HepG2 (cell line): Measurements from ENCODE around the gene VPS18. TPM values are rescaled to one million over a fixed set of nuclear protein-coding genes. Genes with fewer than 3 reads are reported as not detected.
A peak's percentile ranks its signal among the peaks of the same experiment; 100 is the strongest.

Experiments used
- ETV6 ChIP-seq: sonication (generic); formaldehyde crosslinking; conservative IDR thresholded peaks from 2 replicates; pipeline ENCODE4 v1.4.0; 2020; ENCODE audit warnings: missing genetic modification reagents
- GATAD2A ChIP-seq: IDR thresholded peaks from 2 replicates; pipeline ENCODE4 v1.6.1; 2016
- MXI1 ChIP-seq: IDR thresholded peaks from 3 replicates; pipeline ENCODE4 v1.6.1; 2012; ENCODE audit warnings: low read depth, low read length, inconsistent platforms, borderline replicate concordance
- SIN3A ChIP-seq: IDR thresholded peaks from 2 replicates; pipeline ENCODE4 v1.6.1; 2011; ENCODE audit warnings: low read depth, mild to moderate bottlenecking, control low read depth, low read length, borderline replicate concordance
- SRF ChIP-seq: IDR thresholded peaks from 2 replicates; pipeline ENCODE4 v1.6.1; 2011; ENCODE audit warnings: mild to moderate bottlenecking, low read depth, low read length, moderate library complexity
- TRIM22 ChIP-seq: fragments of 450-650 bp; IDR thresholded peaks from 2 replicates; pipeline ENCODE4 v1.6.1; 2017
- ZNF230 ChIP-seq: sonication (generic); formaldehyde crosslinking; IDR thresholded peaks from 2 replicates; pipeline ENCODE4 v1.4.0; 2020; ENCODE audit warnings: mild to moderate bottlenecking, missing genetic modification reagents
- ZNF329 ChIP-seq: sonication (generic); formaldehyde crosslinking; IDR thresholded peaks from 2 replicates; pipeline ENCODE4 v1.9.0; 2021; ENCODE audit warnings: low read depth, mild to moderate bottlenecking, missing genetic modification reagents
- ZNF33B ChIP-seq: sonication (generic); formaldehyde crosslinking; IDR thresholded peaks from 2 replicates; pipeline ENCODE4 v1.5.1; 2020; ENCODE audit warnings: mild to moderate bottlenecking, missing genetic modification reagents
- ZNF570 ChIP-seq: sonication (generic); formaldehyde crosslinking; IDR thresholded peaks from 2 replicates; pipeline ENCODE4 v1.4.0; 2020; ENCODE audit warnings: mild to moderate bottlenecking, missing genetic modification reagents, borderline replicate concordance
- ZNF609 ChIP-seq: sonication (generic); formaldehyde crosslinking; IDR thresholded peaks from 2 replicates; pipeline ENCODE4 v1.4.0; 2020; ENCODE audit warnings: mild to moderate bottlenecking, missing genetic modification reagents, borderline replicate concordance
- ZNF746 ChIP-seq: sonication (generic); formaldehyde crosslinking; IDR thresholded peaks from 2 replicates; pipeline ENCODE4 v1.8.0; 2022; ENCODE audit warnings: mild to moderate bottlenecking, missing genetic modification reagents
- polyA plus RNA-seq, 8 experiments: library from polyadenylated mRNA; depleted of rRNA in 3 of 8; stranded (reverse) in 7 of 8; unstranded in 1 of 8; fragments of >200 nt; fragmentation: Illumina TruSeq in 4 of 8; extraction: Trizol in 4 of 8; gene quantifications; 2 replicates each; pipeline versions ENCODE4 v1.2.1 to v1.2.3, GENCODE V29; 2011 to 2016; ENCODE audit warnings: low read depth in 4 of 8, missing spikeins in 1 of 8, mixed read lengths in 1 of 8; ENCODE audit not compliant: insufficient read depth in 1 of 8
- total RNA-seq, 5 experiments: library from RNA; depleted of rRNA; stranded (reverse); fragments of >200 nt; fragmentation: Illumina TruSeq; extraction: Trizol; gene quantifications; 2 replicates each; pipeline ENCODE4 v1.2.3, GENCODE V29; 2016; ENCODE audit warnings: low read depth in 1 of 5
- TF ChIP-seq, protein P1 (sequence below): sonication (generic); formaldehyde crosslinking; IDR thresholded peaks from 2 replicates; pipeline ENCODE4 v1.5.0; 2020; ENCODE audit warnings: mild to moderate bottlenecking, missing genetic modification reagents
- TF ChIP-seq, protein P2 (sequence below): sonication (generic); formaldehyde crosslinking; IDR thresholded peaks from 2 replicates; pipeline ENCODE4 v1.4.0; 2020; ENCODE audit warnings: missing genetic modification reagents

VPS18 gene
- total and polyA plus RNA-seq, 2 of the 13 experiments (the other 11 are each of a cell fraction or from before 2014, with no cell fraction given), result 5.8 to 17.0 TPM

DNA sequence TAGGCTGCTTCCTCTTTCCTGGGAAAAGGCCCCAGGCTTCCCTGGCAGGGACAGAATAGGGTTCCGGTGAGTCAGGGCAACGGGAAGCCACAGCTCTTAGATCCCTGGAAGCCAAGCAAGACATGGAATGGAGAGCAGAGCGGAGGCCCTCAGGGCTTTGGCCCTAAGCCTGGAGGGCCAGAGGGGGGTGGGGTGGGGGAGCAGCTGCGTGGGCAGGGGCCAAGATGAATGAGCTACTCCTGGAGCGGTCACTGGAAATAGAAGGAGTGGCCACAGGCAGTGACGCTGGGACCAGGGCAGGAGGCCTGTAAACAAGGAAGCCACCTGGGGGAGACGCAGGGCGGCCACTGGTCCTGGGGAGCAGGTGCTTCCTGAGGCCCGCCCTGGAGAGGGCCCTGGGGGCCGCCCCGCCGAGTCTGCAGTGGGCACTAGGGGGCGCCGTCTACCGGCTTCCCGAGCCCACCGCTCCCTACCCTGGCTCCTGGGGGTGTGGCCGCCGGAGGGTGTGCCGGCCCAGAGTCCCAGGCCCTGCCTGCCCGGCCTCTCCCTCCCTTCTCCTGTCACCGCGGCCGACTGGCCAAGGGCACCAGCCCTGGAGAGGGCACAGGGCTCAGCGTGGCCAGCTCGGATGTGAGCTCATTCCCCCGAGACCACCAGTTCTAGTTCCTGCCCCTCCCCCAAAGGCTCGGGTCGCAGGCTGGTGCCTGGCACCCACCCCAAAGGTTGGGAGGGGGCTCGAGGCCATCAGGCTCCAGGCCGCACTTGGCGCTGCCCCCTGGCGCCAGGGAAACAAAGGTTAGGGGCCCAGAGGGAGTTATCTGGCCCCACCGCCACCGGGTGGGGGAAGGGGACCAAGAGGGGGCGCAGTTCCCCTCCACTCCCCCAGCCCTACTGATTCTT lies 12.1 kb downstream of the VPS18 start (continued):
- TF ChIP-seq ZNF570 (CRISPR knock-in tag) (no peak), ZNF329 (CRISPR knock-in tag) (no peak), TRIM22 (no peak), ZNF33B (CRISPR knock-in tag) (peak; percentile 24; the same call in 1 of the 2 replicates), ZNF230 (no peak), SIN3A (peak; percentile 85; the same call in 1 of the 2 replicates), MXI1 (peak; percentile 74; the same call in 1 of the 3 replicates), ZNF746 (peak; percentile 17; the same call in 1 of the 2 replicates), ZNF609 (peak; percentile 41; the same call in 1 of the 2 replicates), SRF (no peak), ETV6 (CRISPR knock-in tag) (no peak), GATAD2A (CRISPR knock-in tag) (no peak; the same call in 1 of the 2 replicates)
- TF ChIP-seq, protein P1, sequence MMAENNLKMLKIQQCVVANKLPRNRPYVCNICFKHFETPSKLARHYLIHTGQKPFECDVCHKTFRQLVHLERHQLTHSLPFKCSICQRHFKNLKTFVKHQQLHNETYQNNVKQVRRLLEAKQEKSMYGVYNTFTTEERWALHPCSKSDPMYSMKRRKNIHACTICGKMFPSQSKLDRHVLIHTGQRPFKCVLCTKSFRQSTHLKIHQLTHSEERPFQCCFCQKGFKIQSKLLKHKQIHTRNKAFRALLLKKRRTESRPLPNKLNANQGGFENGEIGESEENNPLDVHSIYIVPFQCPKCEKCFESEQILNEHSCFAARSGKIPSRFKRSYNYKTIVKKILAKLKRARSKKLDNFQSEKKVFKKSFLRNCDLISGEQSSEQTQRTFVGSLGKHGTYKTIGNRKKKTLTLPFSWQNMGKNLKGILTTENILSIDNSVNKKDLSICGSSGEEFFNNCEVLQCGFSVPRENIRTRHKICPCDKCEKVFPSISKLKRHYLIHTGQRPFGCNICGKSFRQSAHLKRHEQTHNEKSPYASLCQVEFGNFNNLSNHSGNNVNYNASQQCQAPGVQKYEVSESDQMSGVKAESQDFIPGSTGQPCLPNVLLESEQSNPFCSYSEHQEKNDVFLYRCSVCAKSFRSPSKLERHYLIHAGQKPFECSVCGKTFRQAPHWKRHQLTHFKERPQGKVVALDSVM (CRISPR knock-in tag), result no peak
- TF ChIP-seq, protein P2, sequence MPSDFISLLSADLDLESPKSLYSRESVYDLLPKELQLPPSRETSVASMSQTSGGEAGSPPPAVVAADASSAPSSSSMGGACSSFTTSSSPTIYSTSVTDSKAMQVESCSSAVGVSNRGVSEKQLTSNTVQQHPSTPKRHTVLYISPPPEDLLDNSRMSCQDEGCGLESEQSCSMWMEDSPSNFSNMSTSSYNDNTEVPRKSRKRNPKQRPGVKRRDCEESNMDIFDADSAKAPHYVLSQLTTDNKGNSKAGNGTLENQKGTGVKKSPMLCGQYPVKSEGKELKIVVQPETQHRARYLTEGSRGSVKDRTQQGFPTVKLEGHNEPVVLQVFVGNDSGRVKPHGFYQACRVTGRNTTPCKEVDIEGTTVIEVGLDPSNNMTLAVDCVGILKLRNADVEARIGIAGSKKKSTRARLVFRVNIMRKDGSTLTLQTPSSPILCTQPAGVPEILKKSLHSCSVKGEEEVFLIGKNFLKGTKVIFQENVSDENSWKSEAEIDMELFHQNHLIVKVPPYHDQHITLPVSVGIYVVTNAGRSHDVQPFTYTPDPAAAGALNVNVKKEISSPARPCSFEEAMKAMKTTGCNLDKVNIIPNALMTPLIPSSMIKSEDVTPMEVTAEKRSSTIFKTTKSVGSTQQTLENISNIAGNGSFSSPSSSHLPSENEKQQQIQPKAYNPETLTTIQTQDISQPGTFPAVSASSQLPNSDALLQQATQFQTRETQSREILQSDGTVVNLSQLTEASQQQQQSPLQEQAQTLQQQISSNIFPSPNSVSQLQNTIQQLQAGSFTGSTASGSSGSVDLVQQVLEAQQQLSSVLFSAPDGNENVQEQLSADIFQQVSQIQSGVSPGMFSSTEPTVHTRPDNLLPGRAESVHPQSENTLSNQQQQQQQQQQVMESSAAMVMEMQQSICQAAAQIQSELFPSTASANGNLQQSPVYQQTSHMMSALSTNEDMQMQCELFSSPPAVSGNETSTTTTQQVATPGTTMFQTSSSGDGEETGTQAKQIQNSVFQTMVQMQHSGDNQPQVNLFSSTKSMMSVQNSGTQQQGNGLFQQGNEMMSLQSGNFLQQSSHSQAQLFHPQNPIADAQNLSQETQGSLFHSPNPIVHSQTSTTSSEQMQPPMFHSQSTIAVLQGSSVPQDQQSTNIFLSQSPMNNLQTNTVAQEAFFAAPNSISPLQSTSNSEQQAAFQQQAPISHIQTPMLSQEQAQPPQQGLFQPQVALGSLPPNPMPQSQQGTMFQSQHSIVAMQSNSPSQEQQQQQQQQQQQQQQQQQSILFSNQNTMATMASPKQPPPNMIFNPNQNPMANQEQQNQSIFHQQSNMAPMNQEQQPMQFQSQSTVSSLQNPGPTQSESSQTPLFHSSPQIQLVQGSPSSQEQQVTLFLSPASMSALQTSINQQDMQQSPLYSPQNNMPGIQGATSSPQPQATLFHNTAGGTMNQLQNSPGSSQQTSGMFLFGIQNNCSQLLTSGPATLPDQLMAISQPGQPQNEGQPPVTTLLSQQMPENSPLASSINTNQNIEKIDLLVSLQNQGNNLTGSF (CRISPR knock-in tag), result no peak
